Activated T-cell treated with anti-CD3 and anti-CD28 coated beads, Interleukin-2, amount 50 U/mL, for 24 hours (primary cell): ENCODE measurements around the gene THAP5.
A peak's percentile ranks its signal among the peaks of the same experiment; 100 is the strongest.

ENCODE experiments used
- DNase-seq: peaks from one replicate; pipeline ENCODE4 v3.0.0-alpha.2; 2020
- H3K27ac Mint-ChIP-seq: 2 replicates; pipeline ENCODE4 v1.8.0; 2020; ENCODE audit warnings: mild to moderate bottlenecking, mixed read lengths
- H3K27me3 Mint-ChIP-seq: 2 replicates; pipeline ENCODE4 v1.8.0; 2020; ENCODE audit warnings: mixed read lengths
- H3K36me3 Mint-ChIP-seq: 2 replicates; pipeline ENCODE4 v1.8.0; 2020; ENCODE audit warnings: low read depth, mixed read lengths
- H3K4me1 Mint-ChIP-seq: 2 replicates; pipeline ENCODE4 v1.8.0; 2020; ENCODE audit warnings: low read depth, mixed read lengths
- H3K4me3 Mint-ChIP-seq: 2 replicates; pipeline ENCODE4 v1.8.0; 2020; ENCODE audit warnings: mild to moderate bottlenecking, moderate library complexity, mixed read lengths
- H3K9me3 Mint-ChIP-seq: 2 replicates; pipeline ENCODE4 v1.8.0; 2020; ENCODE audit warnings: mixed read lengths

THAP5 gene

DNA sequence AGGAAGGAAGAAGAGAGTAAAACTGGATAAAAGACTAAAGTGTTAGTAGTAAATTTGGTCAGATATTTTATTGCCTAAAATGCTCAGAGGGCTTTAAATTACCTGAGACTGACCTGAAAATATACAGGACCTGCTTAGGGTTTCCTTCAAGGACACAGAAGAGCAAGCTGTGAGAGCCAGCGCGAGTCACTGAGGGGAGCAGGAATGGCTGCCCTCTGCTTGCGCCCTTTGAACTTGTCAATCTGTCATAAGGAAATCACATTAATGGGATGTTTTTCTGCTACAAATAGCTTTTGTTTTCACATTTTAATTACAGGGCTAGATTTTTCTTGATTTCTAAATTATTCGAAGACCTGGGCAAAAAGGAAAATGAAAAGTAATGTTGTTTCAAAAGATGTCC lies 27.1 kb upstream of the THAP5 start:
- Mint-ChIP-seq H3K4me3 (no peak overlapping the region), H3K27ac (no peak overlapping the region)
- DNase-seq = no peak

DNA sequence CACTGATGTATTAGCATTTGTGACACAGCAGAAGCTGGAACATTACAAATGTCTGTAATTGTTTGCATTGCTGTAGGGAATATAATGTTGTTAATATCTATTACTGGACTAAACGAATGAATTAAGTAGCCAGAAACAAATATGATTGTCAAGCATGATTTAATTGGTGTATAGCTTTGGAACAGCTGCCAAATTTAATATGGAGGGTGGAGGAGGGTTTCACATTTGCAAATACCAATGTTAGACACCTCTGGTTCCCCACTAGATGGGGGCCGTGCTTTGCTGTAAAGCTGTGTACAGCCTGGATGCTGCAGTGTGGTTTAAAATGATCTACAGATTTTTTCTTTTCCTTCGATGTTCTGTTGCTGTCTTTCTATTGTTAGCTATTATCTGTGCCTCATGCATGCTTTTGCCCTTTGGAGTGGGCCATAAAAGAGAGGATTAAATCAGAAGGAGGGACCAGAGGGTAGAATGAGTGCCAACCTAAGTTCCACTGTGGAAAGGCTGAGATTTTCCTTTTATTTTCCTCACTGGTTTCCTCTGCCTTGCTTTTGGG lies 23.2 kb upstream of the THAP5 start:
- Mint-ChIP-seq H3K36me3 (no peaks in the 10 kb centered on the region), H3K4me1 (no peaks in the 10 kb centered on the region), H3K27ac (no peak overlapping the region), H3K4me3 (no peak overlapping the region), H3K27me3 (no peaks in the 10 kb centered on the region), H3K9me3 (no peaks in the 10 kb centered on the region)
- no peak for DNase-seq

More for the DNA sequence above, 27.1 kb upstream of the THAP5 start:
- no peaks in the 10 kb centered on the region for H3K4me1 Mint-ChIP-seq
- peaks cover 25% of the 10 kb centered on the region for H3K27me3 Mint-ChIP-seq
- H3K9me3 Mint-ChIP-seq = no peaks in the 10 kb centered on the region
- no peaks in the 10 kb centered on the region for H3K36me3 Mint-ChIP-seq

DNA sequence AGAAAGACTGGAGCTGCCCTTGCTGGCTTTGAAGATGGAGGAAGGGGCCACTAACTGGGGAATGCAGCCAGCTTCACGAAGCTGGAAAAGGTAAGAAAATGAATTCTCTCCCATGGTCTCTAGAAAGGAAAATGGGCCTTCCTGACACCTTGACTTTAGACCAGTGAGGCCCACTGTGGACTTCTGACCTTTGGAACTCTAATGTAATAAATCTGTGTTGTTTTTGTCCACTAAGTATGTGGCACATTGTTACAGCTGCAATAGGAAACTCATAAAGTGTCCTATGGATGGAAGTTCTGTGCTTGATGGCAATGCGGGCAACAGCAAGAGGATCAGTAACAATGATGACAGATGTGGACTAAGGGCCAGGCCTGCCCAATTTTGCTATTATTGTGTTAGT lies 21.1 kb upstream of the THAP5 start:
- H3K27me3 Mint-ChIP-seq = no peaks in the 10 kb centered on the region
- H3K9me3 Mint-ChIP-seq = no peaks in the 10 kb centered on the region
- H3K4me1 Mint-ChIP-seq = no peaks in the 10 kb centered on the region
- H3K4me3 Mint-ChIP-seq = no peak overlapping the region
- H3K36me3 Mint-ChIP-seq = no peaks in the 10 kb centered on the region
- DNase-seq = no peak
- no peak overlapping the region for H3K27ac Mint-ChIP-seq

DNA sequence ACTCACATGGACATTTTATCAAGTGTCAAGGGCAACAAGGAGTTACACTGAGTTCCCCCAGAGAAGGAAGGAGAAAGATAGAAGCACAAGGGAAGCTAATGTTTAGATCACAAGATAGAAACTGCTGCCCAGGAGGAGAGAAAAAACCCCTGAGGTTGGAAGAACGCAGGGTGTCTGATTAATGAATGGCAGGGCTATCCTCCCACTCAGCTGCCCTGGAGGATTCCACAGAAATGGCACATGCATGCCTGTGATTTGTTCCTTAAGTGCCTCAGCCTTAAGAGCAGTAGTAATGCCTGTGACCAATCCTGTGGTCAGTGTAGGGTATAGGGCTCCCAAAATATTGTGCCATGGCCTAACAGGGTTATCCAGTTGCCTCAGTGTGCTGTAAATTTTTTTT lies 20.4 kb upstream of the THAP5 start:
- Mint-ChIP-seq H3K27me3 (no peaks in the 10 kb centered on the region), H3K27ac (no peak overlapping the region), H3K9me3 (no peaks in the 10 kb centered on the region), H3K4me3 (no peak overlapping the region), H3K4me1 (no peaks in the 10 kb centered on the region), H3K36me3 (no peaks in the 10 kb centered on the region)
- no peak for DNase-seq

DNA sequence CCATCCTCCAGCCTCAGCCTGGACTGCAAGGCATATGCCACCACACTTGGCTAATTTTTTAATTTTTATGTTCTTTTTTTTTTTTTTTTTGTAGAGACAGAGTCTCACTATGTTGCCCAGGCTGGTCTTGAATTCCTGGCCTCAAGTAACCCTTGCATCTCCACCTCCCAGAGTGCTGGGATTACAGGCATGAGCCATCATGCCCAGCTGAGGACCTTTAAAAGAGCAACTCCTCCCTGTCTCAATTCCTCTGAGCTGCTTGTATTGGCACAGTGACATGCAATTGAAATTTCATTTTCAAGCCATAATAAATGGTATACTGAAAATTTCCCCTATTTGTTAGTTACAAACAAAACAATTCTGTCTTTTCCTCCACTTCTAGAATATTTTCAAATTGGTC lies 19.7 kb upstream of the THAP5 start:
- Mint-ChIP-seq H3K27me3 (no peaks in the 10 kb centered on the region), H3K36me3 (no peaks in the 10 kb centered on the region), H3K4me1 (no peaks in the 10 kb centered on the region), H3K9me3 (no peaks in the 10 kb centered on the region), H3K4me3 (no peak overlapping the region), H3K27ac (no peak overlapping the region)
- no peak for DNase-seq

DNA sequence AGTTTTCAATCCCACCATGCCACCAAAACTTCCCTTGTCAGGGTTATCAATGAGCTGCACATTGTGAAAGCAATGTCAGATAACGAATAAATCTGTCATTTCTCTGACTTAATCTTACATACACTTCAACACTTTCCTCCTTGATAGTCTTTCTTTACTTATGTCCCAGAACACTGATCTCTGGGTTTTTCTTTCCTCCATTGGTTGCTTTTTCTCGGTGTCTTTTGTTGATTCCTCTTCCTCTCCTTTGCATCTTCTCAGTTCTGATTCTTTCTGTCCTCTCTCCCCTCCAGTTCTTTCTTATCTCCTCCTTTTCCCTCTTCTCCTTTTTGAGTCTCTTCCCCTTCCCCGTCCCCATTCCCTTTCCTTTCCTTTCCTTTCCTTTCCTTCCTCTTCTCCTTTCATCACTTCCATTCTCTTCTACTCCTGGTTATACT lies 16.8 kb upstream of the THAP5 start:
- H3K27ac Mint-ChIP-seq = no peak overlapping the region
- DNase-seq = no peak
- H3K4me3 Mint-ChIP-seq = no peak overlapping the region
- H3K36me3 Mint-ChIP-seq = no peaks in the 10 kb centered on the region
- H3K9me3 Mint-ChIP-seq = no peaks in the 10 kb centered on the region
- H3K27me3 Mint-ChIP-seq = no peaks in the 10 kb centered on the region
- H3K4me1 Mint-ChIP-seq = no peaks in the 10 kb centered on the region

DNA sequence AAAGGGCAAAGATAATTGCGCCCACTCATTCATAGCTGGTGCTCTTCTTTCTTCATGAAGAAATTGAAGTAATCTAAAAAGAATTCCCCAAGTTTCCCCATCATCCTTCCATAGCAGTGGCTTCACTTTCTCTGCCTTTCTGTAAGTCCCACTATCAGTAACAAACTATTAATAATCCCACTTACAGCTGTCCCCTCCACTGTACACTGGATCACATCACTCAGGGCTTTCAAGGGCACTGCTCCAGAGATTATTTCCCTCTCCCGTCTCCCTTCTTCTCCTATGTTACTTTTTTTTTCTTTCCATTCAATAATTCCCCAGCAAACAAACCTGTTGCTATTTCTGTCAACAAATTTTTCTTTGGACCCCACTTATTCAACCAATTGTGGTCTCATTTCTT lies 16.3 kb upstream of the THAP5 start:
- Mint-ChIP-seq H3K9me3 (no peaks in the 10 kb centered on the region), H3K27me3 (no peaks in the 10 kb centered on the region), H3K4me1 (no peaks in the 10 kb centered on the region), H3K4me3 (no peak overlapping the region), H3K36me3 (peaks cover 4% of the 10 kb centered on the region), H3K27ac (no peak overlapping the region)
- DNase-seq = no peak

DNA sequence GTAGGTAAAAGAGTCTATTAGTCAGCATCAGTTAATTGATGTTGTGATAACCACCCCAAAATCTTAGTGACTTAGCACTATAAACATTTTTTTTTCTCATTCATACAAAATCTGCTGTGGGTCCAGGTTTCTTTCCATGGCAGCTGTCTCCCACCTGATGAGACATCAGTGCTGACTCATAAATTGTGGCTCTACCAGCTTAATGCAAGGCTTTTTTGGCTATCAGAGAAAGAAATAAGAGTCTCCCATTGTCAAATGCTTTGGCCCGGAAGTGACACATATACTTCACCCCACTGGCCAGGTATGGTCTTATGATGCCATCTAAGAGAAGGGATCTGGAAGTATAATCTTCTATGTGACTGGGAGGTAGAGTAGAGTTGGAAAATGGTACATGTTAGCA lies 14.7 kb upstream of the THAP5 start:
- no peaks in the 10 kb centered on the region for H3K4me1 Mint-ChIP-seq
- peaks cover 19% of the 10 kb centered on the region for H3K36me3 Mint-ChIP-seq

DNA sequence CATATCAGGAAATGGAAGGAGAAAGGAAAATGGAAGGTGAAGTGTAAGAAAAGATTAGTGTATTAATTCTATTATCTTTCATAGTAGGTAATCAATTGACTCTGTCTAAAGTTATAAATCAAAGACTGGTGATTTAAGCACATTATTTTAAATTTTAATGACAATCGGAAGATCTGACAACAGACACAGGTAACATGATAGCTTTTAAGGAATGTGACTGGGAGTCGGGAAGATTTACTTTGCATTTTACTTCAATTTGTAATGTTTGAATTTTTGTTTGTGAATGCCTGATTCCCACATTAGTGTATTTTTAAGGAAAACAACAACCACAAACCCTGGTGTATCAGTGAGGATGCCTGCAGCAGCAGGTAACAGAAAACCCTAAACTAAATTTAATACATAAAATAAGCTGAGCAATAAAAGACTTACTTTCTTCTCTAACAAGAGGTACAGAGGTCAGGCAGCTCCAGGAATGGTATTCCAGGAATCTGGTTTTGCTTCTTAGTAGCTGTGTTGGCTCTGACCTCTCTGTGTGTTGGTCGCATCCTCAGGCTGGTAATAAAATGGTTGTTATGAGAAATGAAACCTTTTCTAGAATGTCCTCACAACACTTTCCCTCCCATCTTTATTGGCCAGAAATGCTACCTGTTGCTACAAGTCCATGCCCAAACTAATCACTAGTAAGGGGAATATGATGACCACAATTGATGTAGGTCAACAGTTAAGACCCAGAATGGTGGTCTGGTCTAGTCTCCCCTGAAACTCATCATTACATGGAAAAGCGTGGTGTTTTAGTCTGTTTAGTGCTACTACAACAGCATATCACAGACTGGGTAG lies 12.4 kb upstream of the THAP5 start:
- H3K27ac Mint-ChIP-seq = no peak overlapping the region
- H3K27me3 Mint-ChIP-seq = no peaks in the 10 kb centered on the region
- H3K9me3 Mint-ChIP-seq = peaks cover 5% of the 10 kb centered on the region
- peaks cover under 1% of the 10 kb centered on the region for H3K4me1 Mint-ChIP-seq
- no peak for DNase-seq
- H3K36me3 Mint-ChIP-seq = peaks cover 39% of the 10 kb centered on the region
- no peak overlapping the region for H3K4me3 Mint-ChIP-seq

More for the DNA sequence above, 14.7 kb upstream of the THAP5 start:
- Mint-ChIP-seq H3K4me3 (no peak overlapping the region), H3K27me3 (no peaks in the 10 kb centered on the region), H3K9me3 (peaks cover 3% of the 10 kb centered on the region), H3K27ac (no peak overlapping the region)
- no peak for DNase-seq

DNA sequence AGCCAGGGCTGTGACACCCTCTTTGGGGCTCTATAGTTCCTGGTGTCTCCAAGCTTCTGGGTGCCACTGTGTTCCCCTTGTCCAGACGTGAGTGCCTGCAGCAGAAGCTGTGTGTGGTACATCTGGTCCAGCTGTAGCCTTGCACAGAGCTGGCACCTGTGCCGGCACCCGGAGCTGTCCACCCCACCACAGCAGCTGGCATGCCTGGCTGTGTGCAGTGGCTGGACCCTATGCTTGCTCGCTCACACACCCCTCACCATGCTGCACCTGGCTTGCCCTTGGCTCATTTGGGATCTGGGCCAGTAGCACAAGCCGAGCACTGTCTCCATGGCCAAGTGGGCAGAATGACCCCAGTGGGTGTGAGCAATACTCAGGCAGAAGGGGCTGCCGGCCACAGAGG lies 10.8 kb upstream of the THAP5 start:
- peaks cover 55% of the 10 kb centered on the region for H3K36me3 Mint-ChIP-seq
- peaks cover 12% of the 10 kb centered on the region for H3K4me1 Mint-ChIP-seq
- no peak for DNase-seq
- H3K9me3 Mint-ChIP-seq = peaks cover 5% of the 10 kb centered on the region
- no peak overlapping the region for H3K4me3 Mint-ChIP-seq
- H3K27me3 Mint-ChIP-seq = no peaks in the 10 kb centered on the region
- no peak overlapping the region for H3K27ac Mint-ChIP-seq

DNA sequence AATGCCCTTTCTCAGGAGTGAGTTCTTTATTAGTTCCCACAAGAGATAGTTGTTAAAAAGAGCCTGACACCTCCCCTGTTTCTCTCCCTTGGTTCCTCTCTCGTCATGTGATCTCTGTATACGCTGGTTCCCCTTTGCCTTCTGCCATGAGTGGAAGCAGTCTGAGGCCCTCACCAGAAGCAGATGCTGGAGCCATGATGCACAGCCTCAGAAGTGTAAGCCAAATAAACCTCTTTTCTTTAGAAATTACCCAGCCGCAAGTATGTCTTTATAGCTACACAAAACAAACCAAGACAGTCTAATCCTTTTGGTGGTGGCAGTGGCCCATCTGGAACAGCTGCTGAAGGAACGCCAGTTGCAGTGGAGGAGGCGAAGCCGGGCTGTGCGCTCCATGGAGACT lies 9.4 kb upstream of the THAP5 start:
- Mint-ChIP-seq H3K27ac (no peak overlapping the region), H3K36me3 (peaks cover 68% of the 10 kb centered on the region), H3K4me1 (peaks cover 19% of the 10 kb centered on the region), H3K4me3 (no peak overlapping the region), H3K27me3 (no peaks in the 10 kb centered on the region), H3K9me3 (peaks cover 5% of the 10 kb centered on the region)
- DNase-seq = no peak

DNA sequence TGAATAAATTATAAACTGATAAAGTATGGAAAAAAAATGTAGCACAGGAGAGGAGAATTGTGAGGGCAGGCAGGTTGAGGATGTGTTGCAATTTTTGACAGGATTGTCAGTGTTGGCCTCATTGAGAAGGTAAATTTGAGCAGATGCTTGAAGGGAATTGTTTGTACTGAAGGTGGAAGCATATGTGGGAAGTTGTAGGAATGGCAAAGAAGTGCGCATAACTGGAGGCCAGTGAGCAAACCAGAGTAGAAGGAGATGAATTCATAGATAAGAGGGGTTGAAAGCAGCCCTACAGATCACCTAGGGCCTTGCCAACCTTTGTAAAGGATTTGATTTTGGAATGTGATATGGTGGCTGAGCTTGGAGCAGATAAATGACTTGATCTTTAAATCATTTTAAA lies 6.6 kb upstream of the THAP5 start:
- Mint-ChIP-seq H3K27me3 (no peaks in the 10 kb centered on the region), H3K36me3 (peaks cover 89% of the 10 kb centered on the region), H3K27ac (peak overlapping the region; percentile 3), H3K4me3 (no peak overlapping the region), H3K4me1 (peaks cover 40% of the 10 kb centered on the region), H3K9me3 (peaks cover 5% of the 10 kb centered on the region)
- no peak for DNase-seq

DNA sequence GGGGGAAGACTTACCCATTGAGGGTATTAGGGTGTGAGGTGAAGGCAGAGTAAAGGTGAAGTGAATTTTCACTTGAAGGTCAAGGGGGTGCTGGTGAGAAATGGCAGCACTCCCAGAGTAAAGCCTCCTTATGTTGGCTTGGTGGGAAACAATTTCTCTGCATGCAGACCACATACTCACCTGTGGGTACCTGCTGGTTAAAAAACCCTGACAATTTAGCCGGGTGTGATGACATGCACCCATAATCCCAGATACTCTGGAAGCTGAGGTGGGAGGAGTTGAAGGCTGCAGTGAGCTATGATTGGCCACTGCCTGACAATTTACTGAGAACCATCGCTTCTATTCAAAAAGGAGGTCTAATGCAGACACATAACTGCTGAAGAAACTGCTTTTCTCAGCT lies 5.7 kb upstream of the THAP5 start:
- no peak overlapping the region for H3K4me3 Mint-ChIP-seq
- H3K27ac Mint-ChIP-seq = no peak overlapping the region
- peaks cover 44% of the 10 kb centered on the region for H3K4me1 Mint-ChIP-seq
- no peak for DNase-seq
- H3K36me3 Mint-ChIP-seq = peaks cover 87% of the 10 kb centered on the region
- peaks cover 5% of the 10 kb centered on the region for H3K9me3 Mint-ChIP-seq
- no peaks in the 10 kb centered on the region for H3K27me3 Mint-ChIP-seq

DNA sequence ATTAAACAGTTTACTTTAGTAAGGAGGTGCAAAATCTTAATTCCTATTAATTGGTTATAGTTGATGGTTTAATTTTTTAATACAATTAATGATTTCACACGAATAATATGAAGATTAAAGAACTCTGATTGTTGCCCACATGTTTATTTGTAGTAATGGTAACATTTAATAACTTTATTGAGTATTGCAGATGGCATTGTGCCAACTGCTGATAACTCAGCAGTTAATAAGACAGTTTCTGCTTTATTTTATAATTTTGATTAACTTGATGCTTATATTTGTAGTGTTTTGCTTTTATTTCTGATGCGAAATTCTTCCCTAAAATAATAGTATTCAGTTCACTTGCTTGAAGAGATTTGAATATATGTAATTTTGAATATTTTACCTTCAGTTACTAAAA lies 3.0 kb upstream of the THAP5 start:
- Mint-ChIP-seq H3K4me1 (peaks cover 56% of the 10 kb centered on the region), H3K4me3 (no peak overlapping the region), H3K27ac (no peak overlapping the region), H3K9me3 (no peaks in the 10 kb centered on the region), H3K36me3 (peaks cover 84% of the 10 kb centered on the region), H3K27me3 (no peaks in the 10 kb centered on the region)
- no peak for DNase-seq

DNA sequence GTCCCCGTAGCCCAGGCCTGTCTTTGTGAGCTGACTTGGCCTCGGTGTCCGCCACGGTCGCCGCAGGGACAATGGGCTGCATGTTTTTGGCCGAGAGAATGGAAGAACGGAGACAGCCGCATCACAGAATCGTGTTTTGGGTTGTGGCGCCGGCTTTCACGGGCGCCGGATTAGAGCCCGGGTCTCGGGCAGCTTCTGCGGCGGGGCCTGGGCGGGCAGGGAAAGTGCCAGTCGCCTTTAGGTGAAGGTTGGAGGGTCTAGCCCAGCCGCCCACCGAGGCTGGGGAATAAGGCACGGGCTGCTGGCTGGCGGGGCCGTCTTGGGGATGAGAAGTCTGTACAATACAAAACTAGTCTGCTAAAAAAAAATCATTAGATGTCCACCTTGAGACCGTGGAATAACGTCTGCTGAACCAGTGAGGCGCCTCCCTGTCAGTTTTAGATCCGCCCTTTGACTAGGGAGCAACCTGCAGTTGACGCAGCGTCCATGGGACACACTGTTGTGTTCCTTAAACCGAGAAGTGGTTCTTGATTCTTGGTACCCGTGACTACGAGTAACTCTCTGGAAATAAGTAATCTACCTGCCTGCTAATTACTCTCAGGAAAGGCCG lies 745 bp upstream of the THAP5 start:
- H3K27ac Mint-ChIP-seq = peak overlapping the region; percentile 100
- DNase-seq = peak; percentile 61
- peak overlapping the region; percentile 98 for H3K4me3 Mint-ChIP-seq
- peaks cover 57% of the 10 kb centered on the region for H3K4me1 Mint-ChIP-seq
- no peaks in the 10 kb centered on the region for H3K27me3 Mint-ChIP-seq
- peaks cover 2% of the 10 kb centered on the region for H3K9me3 Mint-ChIP-seq
- H3K36me3 Mint-ChIP-seq = peaks cover 83% of the 10 kb centered on the region
